B cell (primary cell): ENCODE measurements around the gene HMSD.

ENCODE experiments used
- EZH2 ChIP-seq: IDR thresholded peaks from 2 replicates; pipeline ENCODE4 v1.6.1; 2012; ENCODE audit warnings: borderline replicate concordance, low read depth, mild to moderate bottlenecking, moderate library complexity, low read length; ENCODE audit not compliant: insufficient read depth, poor library complexity, severe bottlenecking
- TF ChIP-seq, protein P1 (sequence below): fragments of 200-600 bp; IDR thresholded peaks from one replicate; pipeline ENCODE4 v1.8.0; 2022; ENCODE audit warnings: antibody characterized with exemption, mild to moderate bottlenecking

DNA sequence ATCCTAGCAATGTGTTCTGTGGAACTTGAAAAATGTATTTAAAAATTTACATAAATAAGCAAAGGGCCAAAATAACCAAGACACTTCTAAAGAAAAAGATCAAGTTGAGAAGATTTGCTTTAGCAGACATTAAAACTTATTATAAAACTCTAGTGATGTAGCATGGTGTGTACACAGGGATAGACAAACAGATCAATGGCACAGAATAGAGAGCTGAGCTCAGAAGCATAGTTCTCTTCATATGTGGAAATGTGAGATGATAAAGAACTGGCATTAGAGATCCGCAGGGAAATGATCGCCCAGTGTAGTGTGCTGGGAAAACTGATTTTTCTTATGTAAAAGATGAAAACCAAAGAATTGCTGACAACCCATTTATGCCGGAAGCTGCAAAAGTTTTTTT lies 60.2 kb downstream of the HMSD start:
- TF ChIP-seq, protein P1, sequence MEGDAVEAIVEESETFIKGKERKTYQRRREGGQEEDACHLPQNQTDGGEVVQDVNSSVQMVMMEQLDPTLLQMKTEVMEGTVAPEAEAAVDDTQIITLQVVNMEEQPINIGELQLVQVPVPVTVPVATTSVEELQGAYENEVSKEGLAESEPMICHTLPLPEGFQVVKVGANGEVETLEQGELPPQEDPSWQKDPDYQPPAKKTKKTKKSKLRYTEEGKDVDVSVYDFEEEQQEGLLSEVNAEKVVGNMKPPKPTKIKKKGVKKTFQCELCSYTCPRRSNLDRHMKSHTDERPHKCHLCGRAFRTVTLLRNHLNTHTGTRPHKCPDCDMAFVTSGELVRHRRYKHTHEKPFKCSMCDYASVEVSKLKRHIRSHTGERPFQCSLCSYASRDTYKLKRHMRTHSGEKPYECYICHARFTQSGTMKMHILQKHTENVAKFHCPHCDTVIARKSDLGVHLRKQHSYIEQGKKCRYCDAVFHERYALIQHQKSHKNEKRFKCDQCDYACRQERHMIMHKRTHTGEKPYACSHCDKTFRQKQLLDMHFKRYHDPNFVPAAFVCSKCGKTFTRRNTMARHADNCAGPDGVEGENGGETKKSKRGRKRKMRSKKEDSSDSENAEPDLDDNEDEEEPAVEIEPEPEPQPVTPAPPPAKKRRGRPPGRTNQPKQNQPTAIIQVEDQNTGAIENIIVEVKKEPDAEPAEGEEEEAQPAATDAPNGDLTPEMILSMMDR: no peak
- no peak for TF ChIP-seq EZH2
